GM12892 (cell line): Measurements from ENCODE around the gene RPL39.

Experiments
- POLR2A ChIP-seq: IDR thresholded peaks from 2 replicates; pipeline ENCODE4 v1.6.1; 2011; ENCODE audit warnings: low read depth, low read length, control low read depth
- POLR2AphosphoS5 ChIP-seq: IDR thresholded peaks from 2 replicates; pipeline ENCODE4 v1.6.1; 2011; ENCODE audit warnings: low read depth, low read length, control low read depth
- TAF1 ChIP-seq: IDR thresholded peaks from 2 replicates; pipeline ENCODE4 v1.6.1; 2011; ENCODE audit warnings: low read depth, mild to moderate bottlenecking, control low read depth, low read length, borderline replicate concordance

DNA sequence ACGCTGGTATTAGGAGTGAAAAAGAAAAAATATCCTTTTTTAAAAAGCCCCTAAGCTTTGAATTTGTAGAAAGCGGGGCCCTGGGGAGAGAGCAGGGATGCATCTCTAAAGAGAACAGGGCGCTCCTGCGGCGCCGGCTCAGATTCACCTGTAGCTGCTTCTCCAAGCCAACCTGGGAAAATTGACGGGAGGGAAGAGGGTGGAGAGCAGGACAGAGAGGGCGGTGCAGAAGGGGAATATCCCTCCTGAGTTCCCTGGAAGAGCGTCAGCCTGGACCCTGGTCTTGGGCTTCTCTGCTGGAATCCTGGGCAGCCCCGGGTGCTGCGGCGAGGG, 33.8 kb downstream of the RPL39 start:
- TF ChIP-seq POLR2AphosphoS5, result no peak
- TF ChIP-seq TAF1, result no peak
- no peak for TF ChIP-seq POLR2A
